ENCODE data around the gene SPZ1.
"Not testable (repeated sequence)": the region's sequence is repeated elsewhere in the genome, so short reads cannot be mapped to it uniquely, and the experiment has no call there.

SPZ1 gene, protein sequence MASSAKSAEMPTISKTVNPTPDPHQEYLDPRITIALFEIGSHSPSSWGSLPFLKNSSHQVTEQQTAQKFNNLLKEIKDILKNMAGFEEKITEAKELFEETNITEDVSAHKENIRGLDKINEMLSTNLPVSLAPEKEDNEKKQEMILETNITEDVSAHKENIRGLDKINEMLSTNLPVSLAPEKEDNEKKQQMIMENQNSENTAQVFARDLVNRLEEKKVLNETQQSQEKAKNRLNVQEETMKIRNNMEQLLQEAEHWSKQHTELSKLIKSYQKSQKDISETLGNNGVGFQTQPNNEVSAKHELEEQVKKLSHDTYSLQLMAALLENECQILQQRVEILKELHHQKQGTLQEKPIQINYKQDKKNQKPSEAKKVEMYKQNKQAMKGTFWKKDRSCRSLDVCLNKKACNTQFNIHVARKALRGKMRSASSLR

DNA sequence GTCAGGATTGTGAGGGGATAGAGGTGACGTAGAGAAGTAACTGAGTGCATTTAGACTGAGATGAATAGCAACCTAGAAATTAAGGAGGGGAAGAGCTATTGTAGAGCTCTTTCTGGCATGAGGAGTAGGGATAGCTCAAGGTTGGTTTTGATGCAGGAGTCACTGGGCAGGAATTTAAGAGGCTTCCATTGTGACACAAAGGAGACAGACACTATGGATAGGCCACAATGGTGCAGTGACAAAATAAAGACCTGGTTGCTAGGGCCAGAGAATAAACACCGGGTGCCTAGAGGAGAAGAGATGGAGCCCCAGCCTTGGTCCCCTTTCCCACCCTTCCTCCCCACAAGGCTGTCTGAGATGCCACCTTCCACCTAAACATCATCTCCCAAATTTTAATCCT, at the start of gene SPZ1:
SPZ1 (plus strand) TSS at position 301 of the 400 bp plus-strand sequence. CDS start 214 bp downstream, outside the sequence.
- H3K4me3 ChIP-seq (ENCODE audit: low read depth, low read length) = no peak within 1 kb of the TSS
- no peak for TF ChIP-seq MYC (IDR thresholded peaks at IDR 0.05; ENCODE audit: low read depth, low read length)
- no peak for TF ChIP-seq POLR2A (IDR thresholded peaks at IDR 0.05; ENCODE audit: extremely low read depth, insufficient read length)
- TF ChIP-seq, protein P1, sequence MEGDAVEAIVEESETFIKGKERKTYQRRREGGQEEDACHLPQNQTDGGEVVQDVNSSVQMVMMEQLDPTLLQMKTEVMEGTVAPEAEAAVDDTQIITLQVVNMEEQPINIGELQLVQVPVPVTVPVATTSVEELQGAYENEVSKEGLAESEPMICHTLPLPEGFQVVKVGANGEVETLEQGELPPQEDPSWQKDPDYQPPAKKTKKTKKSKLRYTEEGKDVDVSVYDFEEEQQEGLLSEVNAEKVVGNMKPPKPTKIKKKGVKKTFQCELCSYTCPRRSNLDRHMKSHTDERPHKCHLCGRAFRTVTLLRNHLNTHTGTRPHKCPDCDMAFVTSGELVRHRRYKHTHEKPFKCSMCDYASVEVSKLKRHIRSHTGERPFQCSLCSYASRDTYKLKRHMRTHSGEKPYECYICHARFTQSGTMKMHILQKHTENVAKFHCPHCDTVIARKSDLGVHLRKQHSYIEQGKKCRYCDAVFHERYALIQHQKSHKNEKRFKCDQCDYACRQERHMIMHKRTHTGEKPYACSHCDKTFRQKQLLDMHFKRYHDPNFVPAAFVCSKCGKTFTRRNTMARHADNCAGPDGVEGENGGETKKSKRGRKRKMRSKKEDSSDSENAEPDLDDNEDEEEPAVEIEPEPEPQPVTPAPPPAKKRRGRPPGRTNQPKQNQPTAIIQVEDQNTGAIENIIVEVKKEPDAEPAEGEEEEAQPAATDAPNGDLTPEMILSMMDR (IDR thresholded peaks at IDR 0.05; ENCODE audit: low read depth, low read length) = no peak
- TF ChIP-seq, protein P2, sequence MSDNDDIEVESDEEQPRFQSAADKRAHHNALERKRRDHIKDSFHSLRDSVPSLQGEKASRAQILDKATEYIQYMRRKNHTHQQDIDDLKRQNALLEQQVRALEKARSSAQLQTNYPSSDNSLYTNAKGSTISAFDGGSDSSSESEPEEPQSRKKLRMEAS (IDR thresholded peaks at IDR 0.05; ENCODE audit: low read depth, low read length) = no peak
- DNase-seq (ENCODE audit: low read depth) = no peak

GRCh38 chr5:80270543-80270942, 49.3 kb upstream of the SPZ1 start:
- not testable (repeated sequence) for DNase-seq (ENCODE audit: low read depth); H3K4me3 ChIP-seq (ENCODE audit: low read depth, low read length)

DNA sequence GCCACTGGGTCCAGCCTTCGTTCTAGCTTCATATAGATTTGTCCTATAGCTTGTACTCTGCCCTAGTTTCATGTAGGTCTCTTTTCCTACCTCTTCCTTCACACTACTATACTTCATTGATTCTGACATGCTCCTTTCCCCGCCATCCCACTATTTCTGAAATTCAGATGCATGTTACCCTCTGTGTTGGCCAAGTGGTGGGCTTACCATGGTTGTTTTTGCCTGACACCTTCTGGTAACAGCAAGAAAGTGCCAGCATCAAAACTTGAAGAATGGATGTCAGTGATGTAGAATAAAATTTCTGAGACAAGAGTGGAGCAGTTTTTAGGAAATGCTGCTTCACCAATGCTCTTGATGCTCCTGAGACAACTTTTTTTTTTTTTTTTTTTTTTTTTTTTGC, 44.5 kb upstream of the SPZ1 start:
- TF ChIP-seq, protein P1 (IDR thresholded peaks at IDR 0.05; ENCODE audit: low read depth, low read length) = peak; percentile 58
- TF ChIP-seq POLR2A (IDR thresholded peaks at IDR 0.05; ENCODE audit: extremely low read depth, insufficient read length) = no peak
- peak; percentile 63 for DNase-seq (ENCODE audit: low read depth)
- H3K4me3 ChIP-seq (ENCODE audit: low read depth, low read length) = no peak overlapping the region

DNA sequence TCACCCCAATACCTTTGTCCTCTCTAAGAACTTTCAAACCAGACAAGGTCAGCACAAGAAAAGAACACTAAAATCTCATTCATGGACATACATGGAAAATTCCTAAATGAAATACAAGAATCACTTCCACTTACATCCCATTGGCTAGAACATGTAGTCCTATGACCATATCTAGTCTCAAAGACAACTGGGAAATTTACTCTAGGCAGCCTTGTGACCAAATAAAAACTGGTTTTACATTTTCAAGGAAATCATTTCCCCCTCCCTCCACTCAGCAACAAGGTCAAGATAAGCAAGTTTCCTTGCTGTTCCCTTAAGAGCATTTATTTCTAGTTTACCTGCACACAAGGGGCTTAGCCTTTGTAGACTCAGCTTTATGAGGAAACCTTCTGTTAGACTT, 43.6 kb upstream of the SPZ1 start:
- TF ChIP-seq MYC (IDR thresholded peaks at IDR 0.05; ENCODE audit: low read depth, low read length) (no peak), POLR2A (IDR thresholded peaks at IDR 0.05; ENCODE audit: extremely low read depth, insufficient read length) (no peak)
- TF ChIP-seq, protein P2 (IDR thresholded peaks at IDR 0.05; ENCODE audit: low read depth, low read length) = no peak
- TF ChIP-seq, protein P1 (IDR thresholded peaks at IDR 0.05; ENCODE audit: low read depth, low read length) = no peak
- no peak overlapping the region for H3K4me3 ChIP-seq (ENCODE audit: low read depth, low read length)
- no peak for DNase-seq (ENCODE audit: low read depth)

- TF ChIP-seq, protein P2 (IDR thresholded peaks at IDR 0.05; ENCODE audit: low read depth, low read length) = no peak
- TF ChIP-seq POLR2A (IDR thresholded peaks at IDR 0.05; ENCODE audit: extremely low read depth, insufficient read length) (no peak), MYC (IDR thresholded peaks at IDR 0.05; ENCODE audit: low read depth, low read length) (no peak)
- TF ChIP-seq, protein P1 (IDR thresholded peaks at IDR 0.05; ENCODE audit: low read depth, low read length) = no peak
Observed at GRCh38 chr5:80277191-80277590, 42.6 kb upstream of the SPZ1 start.

GRCh38 chr5:80282054-80282453, 37.7 kb upstream of the SPZ1 start:
- TF ChIP-seq POLR2A (IDR thresholded peaks at IDR 0.05; ENCODE audit: extremely low read depth, insufficient read length) (no peak), MYC (IDR thresholded peaks at IDR 0.05; ENCODE audit: low read depth, low read length) (no peak)
- TF ChIP-seq, protein P1 (IDR thresholded peaks at IDR 0.05; ENCODE audit: low read depth, low read length) = no peak
- TF ChIP-seq, protein P2 (IDR thresholded peaks at IDR 0.05; ENCODE audit: low read depth, low read length) = no peak
- no peak overlapping the region for H3K4me3 ChIP-seq (ENCODE audit: low read depth, low read length)
- no peak for DNase-seq (ENCODE audit: low read depth)

More at GRCh38 chr5:80277191-80277590, 42.6 kb upstream of the SPZ1 start:
- H3K4me3 ChIP-seq (ENCODE audit: low read depth, low read length) = no peak overlapping the region
- no peak for DNase-seq (ENCODE audit: low read depth)

Measured in NB4 (cell line).